ENCODE measurements around the gene CD84. TPM values are rescaled to one million over a fixed set of nuclear protein-coding genes. Genes with fewer than 3 reads are reported as not detected.
A peak's percentile ranks its signal among the peaks of the same experiment; 100 is the strongest.

The CD84 gene
- total and polyA plus RNA-seq, 12 donors = 0.25 to 11.8 (median 1.6) TPM

DNA sequence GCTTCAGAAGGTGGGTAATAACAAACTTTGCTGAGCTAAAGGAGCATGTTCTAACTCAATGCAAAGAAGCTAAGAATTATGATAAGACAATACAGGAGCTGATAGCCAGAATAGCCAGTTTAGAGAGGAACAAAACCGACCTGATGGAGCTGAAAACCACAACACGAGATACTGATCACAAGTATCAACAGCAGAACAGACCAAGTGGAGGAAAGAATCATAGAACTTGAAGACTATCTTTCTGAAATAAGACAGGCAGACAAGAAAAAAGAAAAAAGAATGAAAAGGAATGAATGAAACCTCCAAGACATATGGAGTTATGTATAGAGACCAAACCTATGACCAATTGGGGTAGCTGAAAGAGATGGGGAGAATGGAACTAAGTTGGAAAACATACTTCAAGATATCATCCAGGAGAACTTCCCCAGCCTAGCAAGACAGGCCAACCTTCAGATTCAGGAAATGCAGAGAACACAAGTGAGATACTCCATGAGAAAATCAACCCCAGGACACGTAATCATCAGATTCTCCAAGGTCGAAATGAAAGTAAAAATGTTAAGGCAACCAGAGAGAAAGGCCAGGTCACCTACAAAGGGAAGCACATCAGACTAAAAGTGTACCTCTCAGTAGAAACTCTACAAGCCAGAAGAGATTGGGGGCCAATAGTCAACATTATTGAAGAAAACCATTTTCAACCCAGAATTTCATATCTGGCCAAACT is 20.5 kb downstream of the CD84 start:
- Histone ChIP-seq H3K4me1 (peaks cover 0 to 42% (median 0%) of the 10 kb centered on the region in 9 donors), H3K4me3 (peak overlapping the region in 1 of 10 donors; percentile 20), H3K9me3 (peaks cover 0 to 17% (median 3%) of the 10 kb centered on the region in 11 donors), H3K27me3 (peaks cover 0 to 35% (median 0%) of the 10 kb centered on the region in 7 donors), H3K27ac (peak overlapping the region in 1 of 10 donors; percentile 70), H3K36me3 (peaks cover 0 to 14% (median 0%) of the 10 kb centered on the region in 9 donors)
- WGBS, 2 donors = 74% methylated on average over 4 of the region's 4 CpGs
- intact Hi-C loops (cut with DNase I) = no loop called here
- DNase-seq (no peak), ATAC-seq (no peak)
- TF ChIP-seq, protein P1, sequence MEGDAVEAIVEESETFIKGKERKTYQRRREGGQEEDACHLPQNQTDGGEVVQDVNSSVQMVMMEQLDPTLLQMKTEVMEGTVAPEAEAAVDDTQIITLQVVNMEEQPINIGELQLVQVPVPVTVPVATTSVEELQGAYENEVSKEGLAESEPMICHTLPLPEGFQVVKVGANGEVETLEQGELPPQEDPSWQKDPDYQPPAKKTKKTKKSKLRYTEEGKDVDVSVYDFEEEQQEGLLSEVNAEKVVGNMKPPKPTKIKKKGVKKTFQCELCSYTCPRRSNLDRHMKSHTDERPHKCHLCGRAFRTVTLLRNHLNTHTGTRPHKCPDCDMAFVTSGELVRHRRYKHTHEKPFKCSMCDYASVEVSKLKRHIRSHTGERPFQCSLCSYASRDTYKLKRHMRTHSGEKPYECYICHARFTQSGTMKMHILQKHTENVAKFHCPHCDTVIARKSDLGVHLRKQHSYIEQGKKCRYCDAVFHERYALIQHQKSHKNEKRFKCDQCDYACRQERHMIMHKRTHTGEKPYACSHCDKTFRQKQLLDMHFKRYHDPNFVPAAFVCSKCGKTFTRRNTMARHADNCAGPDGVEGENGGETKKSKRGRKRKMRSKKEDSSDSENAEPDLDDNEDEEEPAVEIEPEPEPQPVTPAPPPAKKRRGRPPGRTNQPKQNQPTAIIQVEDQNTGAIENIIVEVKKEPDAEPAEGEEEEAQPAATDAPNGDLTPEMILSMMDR (IDR thresholded peaks at IDR 0.05) = no peak

DNA sequence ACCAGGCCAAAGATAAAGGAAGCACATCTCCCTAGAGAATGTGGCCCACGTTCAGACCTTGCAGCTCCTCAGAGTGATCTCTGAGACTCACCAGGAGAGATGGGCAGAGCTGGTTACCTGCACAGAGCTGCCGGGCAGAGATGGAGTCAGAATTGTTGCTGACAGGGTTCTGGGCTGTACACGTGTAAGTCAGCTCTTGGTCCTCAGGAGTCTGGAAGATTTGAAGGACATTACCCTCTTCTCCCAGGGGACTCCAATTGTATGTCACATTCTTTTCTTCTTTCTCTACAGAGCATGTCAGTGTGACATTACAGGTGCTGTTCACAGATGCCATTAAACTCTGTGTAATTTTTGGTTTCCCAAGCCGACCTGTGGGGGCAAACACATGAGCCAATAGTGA is 25.5 kb downstream of the CD84 start:
- TF ChIP-seq, protein P1 (IDR thresholded peaks at IDR 0.05) = no peak
- Histone ChIP-seq H3K27ac (no peak overlapping the region), H3K9me3 (no peaks in the 10 kb centered on the region), H3K27me3 (peaks cover 0 to 35% (median 0%) of the 10 kb centered on the region in 7 donors), H3K36me3 (peaks cover 0 to 48% (median 0%) of the 10 kb centered on the region in 9 donors), H3K4me3 (no peak overlapping the region), H3K4me1 (peaks cover 0 to 6% (median 0%) of the 10 kb centered on the region in 9 donors)
- 54 to 59% methylated on average over 4 of the region's 4 CpGs for WGBS, 2 donors
- no peak for ATAC-seq
- intact Hi-C loops (cut with DNase I) = no loop called here
- no peak for DNase-seq

DNA sequence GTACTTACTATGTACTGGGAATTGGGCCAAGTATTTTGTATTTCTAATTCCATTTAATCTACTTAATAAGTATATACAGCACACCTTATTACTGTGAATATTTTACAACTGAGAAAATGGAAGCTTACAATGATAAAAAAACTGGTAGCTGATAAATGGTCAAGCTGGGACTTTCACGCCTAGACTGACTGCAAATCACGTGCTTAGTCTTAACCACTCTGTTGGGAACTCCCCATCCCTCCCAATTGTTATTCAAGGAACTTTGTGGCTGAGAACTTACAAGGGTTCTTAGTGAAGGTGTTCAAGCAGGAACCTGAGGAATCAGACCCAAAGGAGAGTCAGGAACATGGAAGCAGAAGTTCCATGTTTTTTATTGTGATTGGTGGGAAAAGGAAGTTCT is 26.9 kb downstream of the CD84 start:
- Histone ChIP-seq H3K9me3 (no peaks in the 10 kb centered on the region), H3K27ac (no peak overlapping the region), H3K36me3 (peaks cover 0 to 57% (median 0%) of the 10 kb centered on the region in 9 donors), H3K4me3 (no peak overlapping the region), H3K4me1 (peaks cover 0 to 13% (median 0%) of the 10 kb centered on the region in 9 donors), H3K27me3 (peaks cover 0 to 25% (median 0%) of the 10 kb centered on the region in 7 donors)
- WGBS, 2 donors = 43 to 74% methylated on average over 2 of the region's 2 CpGs
- intact Hi-C loops (cut with DNase I) = no loop called here
- DNase-seq (no peak), ATAC-seq (no peak)
- TF ChIP-seq, protein P1 (IDR thresholded peaks at IDR 0.05) = no peak

DNA sequence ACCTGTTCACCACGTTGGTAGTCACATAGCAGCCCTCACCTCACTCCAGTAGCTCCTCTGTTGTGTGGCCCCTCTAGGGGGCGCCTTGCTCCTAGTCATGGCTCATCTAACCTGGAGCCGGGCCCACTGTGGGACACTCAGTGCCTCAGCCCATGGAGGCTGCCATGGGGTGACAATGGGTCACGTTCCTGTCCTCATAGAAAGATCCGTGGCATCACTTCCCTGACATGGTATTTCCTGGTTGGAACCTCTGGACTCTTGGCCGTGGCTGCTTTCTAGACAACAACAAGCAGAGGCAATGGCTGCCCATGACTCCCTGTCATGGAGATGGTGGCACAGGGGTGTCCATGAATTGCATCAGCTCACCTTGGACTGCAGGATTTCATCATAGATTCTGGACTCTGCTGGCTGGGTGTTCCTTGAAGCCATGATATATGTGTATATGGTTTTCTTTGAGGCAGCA is 28.7 kb downstream of the CD84 start:
- ATAC-seq (no peak), DNase-seq (peak in 1 of 2 donors; percentile 21)
- WGBS, 2 donors = 69 to 71% methylated on average over 6 of the region's 6 CpGs
- Histone ChIP-seq H3K4me1 (peaks cover 0 to 25% (median 0%) of the 10 kb centered on the region in 9 donors), H3K9me3 (no peaks in the 10 kb centered on the region), H3K27ac (no peak overlapping the region), H3K27me3 (peaks cover 0 to 10% (median 0%) of the 10 kb centered on the region in 7 donors), H3K36me3 (peaks cover 0 to 54% (median 0%) of the 10 kb centered on the region in 9 donors), H3K4me3 (no peak overlapping the region)
- intact Hi-C loops (cut with DNase I) = no loop called here
- TF ChIP-seq, protein P1 (IDR thresholded peaks at IDR 0.05) = peak in 2 of 9 donors; percentile 9 to 34
